ENCODE measurements around the gene ZNF462.

Gene ZNF462

GRCh38 chr9:106956971-106957370 lies 94.0 kb downstream of the ZNF462 start:
- TF ChIP-seq, protein P1, sequence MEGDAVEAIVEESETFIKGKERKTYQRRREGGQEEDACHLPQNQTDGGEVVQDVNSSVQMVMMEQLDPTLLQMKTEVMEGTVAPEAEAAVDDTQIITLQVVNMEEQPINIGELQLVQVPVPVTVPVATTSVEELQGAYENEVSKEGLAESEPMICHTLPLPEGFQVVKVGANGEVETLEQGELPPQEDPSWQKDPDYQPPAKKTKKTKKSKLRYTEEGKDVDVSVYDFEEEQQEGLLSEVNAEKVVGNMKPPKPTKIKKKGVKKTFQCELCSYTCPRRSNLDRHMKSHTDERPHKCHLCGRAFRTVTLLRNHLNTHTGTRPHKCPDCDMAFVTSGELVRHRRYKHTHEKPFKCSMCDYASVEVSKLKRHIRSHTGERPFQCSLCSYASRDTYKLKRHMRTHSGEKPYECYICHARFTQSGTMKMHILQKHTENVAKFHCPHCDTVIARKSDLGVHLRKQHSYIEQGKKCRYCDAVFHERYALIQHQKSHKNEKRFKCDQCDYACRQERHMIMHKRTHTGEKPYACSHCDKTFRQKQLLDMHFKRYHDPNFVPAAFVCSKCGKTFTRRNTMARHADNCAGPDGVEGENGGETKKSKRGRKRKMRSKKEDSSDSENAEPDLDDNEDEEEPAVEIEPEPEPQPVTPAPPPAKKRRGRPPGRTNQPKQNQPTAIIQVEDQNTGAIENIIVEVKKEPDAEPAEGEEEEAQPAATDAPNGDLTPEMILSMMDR (IDR thresholded peaks at IDR 0.05; ENCODE audit: insufficient read depth, low read length, missing control alignments), result no peak
- POLR2A ChIA-PET, result no interaction called here
- CTCF ChIA-PET, result no interaction called here

GRCh38 chr9:106958955-106959657 lies 96.1 kb downstream of the ZNF462 start:
- TF ChIP-seq, protein P1 (IDR thresholded peaks at IDR 0.05; ENCODE audit: insufficient read depth, low read length, missing control alignments), result no peak
- no peak for DNase-seq (ENCODE audit: low read depth, low spot score)
- POLR2A ChIA-PET, result no interaction called here
- no peak overlapping the region for H3K4me3 ChIP-seq (ENCODE audit: low read depth, low read length)
- CTCF ChIA-PET, result interaction anchor here (1.0 kb wide), 1 partner anchor 12 kb away, joined by 3 read pairs; no protein-coding TSS in a partner anchor

More at GRCh38 chr9:106956971-106957370, 94.0 kb downstream of the ZNF462 start:
- no peak overlapping the region for H3K4me3 ChIP-seq (ENCODE audit: low read depth, low read length)
- peak; percentile 41 for DNase-seq (ENCODE audit: low read depth, low spot score)

GRCh38 chr9:106960258-106960657 lies 97.3 kb downstream of the ZNF462 start:
- DNase-seq (ENCODE audit: low read depth, low spot score), result no peak
- TF ChIP-seq, protein P1 (IDR thresholded peaks at IDR 0.05; ENCODE audit: insufficient read depth, low read length, missing control alignments), result no peak
- no peak overlapping the region for H3K4me3 ChIP-seq (ENCODE audit: low read depth, low read length)
- ChIA-PET CTCF (no interaction called here), POLR2A (no interaction called here)

- POLR2A ChIA-PET, result no interaction called here
These were observed 98.7 kb downstream of the ZNF462 start for GRCh38 chr9:106961623-106962022.

DNA sequence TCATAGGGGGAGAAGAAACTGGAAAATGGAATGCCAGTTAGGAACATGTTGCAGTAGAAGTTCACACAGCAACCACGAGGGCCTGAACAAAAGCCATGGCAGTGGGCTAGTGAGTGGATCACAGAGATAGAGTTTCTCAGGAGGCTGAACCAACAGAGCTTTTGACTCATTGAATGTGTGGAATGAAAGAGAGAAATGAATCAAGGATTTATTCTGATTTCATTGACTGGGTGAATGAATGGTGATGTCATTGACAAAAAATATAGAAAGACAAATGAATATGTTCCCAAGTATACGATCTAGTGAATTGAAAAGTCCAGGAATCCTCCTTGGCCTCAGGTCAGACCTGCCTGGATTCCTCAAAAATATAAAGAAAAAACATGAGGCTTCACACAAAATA lies 99.2 kb downstream of the ZNF462 start:
- ChIA-PET CTCF (no interaction called here), POLR2A (no interaction called here)
- no peak overlapping the region for H3K4me3 ChIP-seq (ENCODE audit: low read depth, low read length)
- no peak for DNase-seq (ENCODE audit: low read depth, low spot score)
- TF ChIP-seq, protein P1 (IDR thresholded peaks at IDR 0.05; ENCODE audit: insufficient read depth, low read length, missing control alignments), result no peak

More at GRCh38 chr9:106961623-106962022, 98.7 kb downstream of the ZNF462 start:
- TF ChIP-seq, protein P1 (IDR thresholded peaks at IDR 0.05; ENCODE audit: insufficient read depth, low read length, missing control alignments), result no peak
- no peak for DNase-seq (ENCODE audit: low read depth, low spot score)
- CTCF ChIA-PET, result no interaction called here
- no peak overlapping the region for H3K4me3 ChIP-seq (ENCODE audit: low read depth, low read length)

GRCh38 chr9:106962615-106963363 lies 99.8 kb downstream of the ZNF462 start:
- ChIA-PET POLR2A (no interaction called here), CTCF (no interaction called here)
- no peak for DNase-seq (ENCODE audit: low read depth, low spot score)

More at GRCh38 chr9:106962615-106963363, 99.8 kb downstream of the ZNF462 start:
- no peak overlapping the region for H3K4me3 ChIP-seq (ENCODE audit: low read depth, low read length)
- TF ChIP-seq, protein P1 (IDR thresholded peaks at IDR 0.05; ENCODE audit: insufficient read depth, low read length, missing control alignments), result no peak
